GM12872 (cell line): Measurements from ENCODE around the gene DLX2.

Experiments
- TF ChIP-seq, protein P1 (sequence below): IDR thresholded peaks from 3 replicates; pipeline ENCODE4 v1.5.1; 2011; ENCODE audit warnings: low read depth, mild to moderate bottlenecking, low read length, moderate library complexity; ENCODE audit not compliant: insufficient read depth

The DLX2 gene

GRCh38 chr2:172070936-172071335, 31.8 kb downstream of the DLX2 start:
- TF ChIP-seq, protein P1, sequence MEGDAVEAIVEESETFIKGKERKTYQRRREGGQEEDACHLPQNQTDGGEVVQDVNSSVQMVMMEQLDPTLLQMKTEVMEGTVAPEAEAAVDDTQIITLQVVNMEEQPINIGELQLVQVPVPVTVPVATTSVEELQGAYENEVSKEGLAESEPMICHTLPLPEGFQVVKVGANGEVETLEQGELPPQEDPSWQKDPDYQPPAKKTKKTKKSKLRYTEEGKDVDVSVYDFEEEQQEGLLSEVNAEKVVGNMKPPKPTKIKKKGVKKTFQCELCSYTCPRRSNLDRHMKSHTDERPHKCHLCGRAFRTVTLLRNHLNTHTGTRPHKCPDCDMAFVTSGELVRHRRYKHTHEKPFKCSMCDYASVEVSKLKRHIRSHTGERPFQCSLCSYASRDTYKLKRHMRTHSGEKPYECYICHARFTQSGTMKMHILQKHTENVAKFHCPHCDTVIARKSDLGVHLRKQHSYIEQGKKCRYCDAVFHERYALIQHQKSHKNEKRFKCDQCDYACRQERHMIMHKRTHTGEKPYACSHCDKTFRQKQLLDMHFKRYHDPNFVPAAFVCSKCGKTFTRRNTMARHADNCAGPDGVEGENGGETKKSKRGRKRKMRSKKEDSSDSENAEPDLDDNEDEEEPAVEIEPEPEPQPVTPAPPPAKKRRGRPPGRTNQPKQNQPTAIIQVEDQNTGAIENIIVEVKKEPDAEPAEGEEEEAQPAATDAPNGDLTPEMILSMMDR: no peak

GRCh38 chr2:172066394-172066886, 36.3 kb downstream of the DLX2 start:
- TF ChIP-seq, protein P1: no peak

GRCh38 chr2:172065111-172065510, 37.6 kb downstream of the DLX2 start:
- TF ChIP-seq, protein P1: no peak

GRCh38 chr2:172063446-172063845, 39.3 kb downstream of the DLX2 start:
- TF ChIP-seq, protein P1: no peak

DNA sequence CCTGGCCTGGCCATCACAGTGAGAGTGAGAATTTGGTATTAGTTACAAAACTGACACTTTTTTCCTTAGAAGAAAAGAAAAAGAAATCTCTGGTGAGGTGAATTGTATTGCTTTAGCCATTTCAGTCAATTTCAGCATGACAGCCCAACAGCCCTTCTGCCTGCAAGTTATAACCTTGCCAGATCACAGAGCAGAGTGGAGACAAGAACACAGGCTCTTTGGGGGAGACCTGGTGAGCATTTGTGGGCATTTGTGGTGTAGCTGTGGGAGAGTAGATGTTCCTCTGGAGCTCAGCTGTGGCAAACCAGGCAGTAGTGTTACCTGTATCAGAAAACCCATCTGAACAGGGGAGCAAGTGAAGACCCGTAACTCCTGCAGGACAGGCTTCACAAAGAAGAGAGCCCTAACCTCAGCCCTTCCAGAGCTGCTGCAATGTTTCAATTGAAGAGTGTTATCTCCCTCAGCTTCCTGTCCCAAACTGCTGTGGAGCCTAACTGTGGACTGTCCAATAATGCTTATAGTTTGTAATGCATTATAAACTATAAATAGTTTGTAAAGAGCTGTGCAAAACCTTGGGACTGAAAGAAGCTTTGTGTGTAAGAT, 40.2 kb downstream of the DLX2 start:
- TF ChIP-seq, protein P1: no peak

DNA sequence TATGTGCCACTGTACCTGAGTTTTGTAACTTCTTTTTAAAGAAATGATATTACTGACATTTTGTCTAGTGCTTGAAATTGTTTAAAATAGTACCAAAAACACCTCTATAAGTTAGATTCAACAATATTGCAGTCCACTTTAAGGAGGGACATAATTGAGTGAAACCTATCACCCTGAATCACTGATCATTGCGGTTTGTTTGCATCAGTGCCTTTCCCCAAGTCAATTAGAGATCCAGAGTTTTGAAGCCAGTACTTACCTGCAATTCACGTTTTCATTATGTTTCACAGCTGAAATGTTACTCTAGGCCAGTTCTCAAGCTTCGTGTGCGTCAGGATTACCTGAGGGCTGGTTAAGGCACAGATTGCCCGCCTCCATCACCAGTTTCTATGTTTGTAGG, 44.0 kb downstream of the DLX2 start:
- TF ChIP-seq, protein P1: no peak

GRCh38 chr2:172056293-172056692, 46.4 kb downstream of the DLX2 start:
- TF ChIP-seq, protein P1: no peak
